NCI-H510A (cell line): ENCODE measurements around the gene CYYR1.

Experiments used
- DNase-seq: peaks from one replicate; lab custom pipeline; 2025; lab: John Stamatoyannopoulos, UW

CYYR1 gene

GRCh38 chr21:26572702-26573381, at the start of gene CYYR1:
TSS of gene CYYR1 (minus strand) at chr21:26573286. CDS start at chr21:26572940, 346 bp downstream.
- DNase-seq = no peak

GRCh38 chr21:26617176-26617575, 44.1 kb upstream of the CYYR1 start:
- no peak for DNase-seq

DNA sequence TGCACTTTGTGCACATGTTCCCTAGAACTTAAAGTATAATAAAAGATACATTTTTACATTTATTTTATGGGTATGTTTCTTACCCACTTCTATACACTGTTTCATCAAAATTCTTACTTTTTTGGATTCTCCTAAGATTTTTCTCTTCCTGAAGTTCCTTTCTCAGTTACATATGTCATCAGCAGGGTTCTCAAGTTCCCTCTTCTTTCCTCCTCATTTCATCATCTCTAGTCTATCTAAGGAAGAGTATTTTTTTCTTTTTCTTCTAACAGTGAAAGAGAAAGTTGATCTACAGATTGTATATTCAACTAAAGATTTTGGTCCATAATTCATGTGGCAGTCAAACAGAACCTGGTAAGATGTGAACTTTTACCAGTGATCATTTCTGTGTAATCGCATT, 41.2 kb upstream of the CYYR1 start:
- DNase-seq = no peak

DNA sequence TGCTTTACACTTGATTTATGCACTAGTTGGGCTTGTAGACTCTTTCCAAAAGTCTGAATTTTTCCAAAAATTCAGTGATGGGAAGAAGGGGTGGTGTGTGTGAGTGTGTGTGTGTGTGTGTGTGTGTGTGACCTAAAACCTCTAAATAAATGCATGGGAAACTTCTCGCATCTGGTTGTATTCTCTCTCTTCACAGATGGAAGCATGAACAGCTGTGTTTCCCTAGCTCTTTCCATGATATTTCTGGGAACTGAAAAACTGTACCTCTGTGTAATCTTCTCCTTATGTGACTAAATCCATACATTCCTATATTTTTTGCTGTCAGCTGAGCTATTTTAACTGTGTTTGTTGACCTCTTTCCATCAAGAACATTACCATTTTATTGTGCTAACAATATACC, 26.2 kb upstream of the CYYR1 start:
- DNase-seq = no peak

- no peak for DNase-seq
Observed at GRCh38 chr21:26597981-26598380, 24.9 kb upstream of the CYYR1 start.

DNA sequence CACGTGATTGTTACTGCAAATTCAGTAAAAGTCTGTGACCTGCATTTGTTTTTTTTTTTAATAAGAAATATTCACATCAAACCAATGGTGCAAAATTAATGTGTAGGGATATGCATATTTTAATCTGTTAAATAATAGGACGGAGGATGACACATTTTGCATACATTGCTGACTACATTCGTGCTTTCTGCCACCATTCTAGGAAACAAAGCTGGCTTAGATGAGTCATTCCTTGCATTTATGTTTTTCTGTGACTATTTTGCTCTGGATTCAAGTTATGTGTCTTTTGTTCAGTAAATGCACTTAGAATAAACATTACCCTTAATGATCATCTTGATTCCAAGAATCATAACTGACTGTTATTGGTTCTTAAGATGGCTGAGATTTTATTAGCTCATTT, 23.9 kb upstream of the CYYR1 start:
- no peak for DNase-seq

DNA sequence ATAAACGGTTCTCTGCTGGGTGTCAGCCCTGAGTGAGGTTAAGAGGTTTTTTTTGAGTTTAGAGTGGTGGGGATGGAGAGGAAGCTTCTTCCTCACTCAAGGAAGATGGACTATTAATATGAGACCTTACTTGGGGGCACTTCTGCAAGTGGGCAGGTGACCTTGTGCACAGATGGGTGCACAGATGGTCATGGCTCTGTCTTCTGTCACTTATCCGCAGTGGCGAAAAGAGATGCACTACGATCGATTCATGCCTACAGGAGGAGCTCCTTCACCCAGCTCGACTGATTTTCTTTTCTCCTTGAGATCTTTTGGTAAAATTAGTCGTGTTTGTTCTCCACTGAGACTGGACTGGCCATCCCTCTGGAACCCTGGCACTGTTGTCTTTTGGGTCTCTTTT, 22.9 kb upstream of the CYYR1 start:
- DNase-seq = no peak

DNA sequence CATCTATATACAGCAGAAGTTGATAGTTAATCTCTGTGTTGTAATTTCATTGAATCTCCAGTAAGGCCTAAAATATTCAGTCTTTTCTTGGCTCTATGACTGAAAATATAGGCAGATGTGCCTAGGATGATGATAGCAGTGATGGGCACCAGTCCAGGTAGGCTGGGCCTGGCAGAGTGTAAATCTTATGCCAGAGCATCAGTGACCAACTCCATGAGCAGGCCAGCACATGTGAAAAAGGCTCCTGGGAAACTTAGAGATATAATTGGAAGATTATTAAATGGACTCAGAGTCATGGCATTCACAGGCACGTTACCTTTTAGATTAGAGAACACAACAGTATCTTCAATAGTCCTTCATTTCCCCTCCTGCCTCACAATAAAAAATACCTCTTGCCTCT, 20.7 kb upstream of the CYYR1 start:
- DNase-seq = no peak

GRCh38 chr21:26591543-26591942, 18.5 kb upstream of the CYYR1 start:
- DNase-seq = no peak

DNA sequence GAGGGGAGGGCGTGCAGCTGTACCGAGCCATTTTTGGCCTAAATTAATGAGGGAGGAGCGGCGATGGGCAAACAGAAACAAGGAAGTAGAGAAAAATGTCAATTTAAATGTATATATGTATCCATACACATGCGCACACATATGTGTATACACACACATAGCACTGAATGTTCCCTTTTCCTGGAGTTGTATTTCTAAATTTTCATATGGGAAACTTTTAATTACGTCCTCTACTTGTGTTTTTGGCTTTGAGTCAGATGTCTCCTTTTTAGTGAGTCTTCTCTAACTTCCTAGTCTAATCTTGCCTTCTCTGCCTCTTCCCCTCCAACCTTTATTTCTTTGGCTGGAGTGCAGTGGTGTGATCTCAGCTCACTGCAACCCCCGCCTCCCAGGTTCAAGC, 15.4 kb upstream of the CYYR1 start:
- DNase-seq = no peak

DNA sequence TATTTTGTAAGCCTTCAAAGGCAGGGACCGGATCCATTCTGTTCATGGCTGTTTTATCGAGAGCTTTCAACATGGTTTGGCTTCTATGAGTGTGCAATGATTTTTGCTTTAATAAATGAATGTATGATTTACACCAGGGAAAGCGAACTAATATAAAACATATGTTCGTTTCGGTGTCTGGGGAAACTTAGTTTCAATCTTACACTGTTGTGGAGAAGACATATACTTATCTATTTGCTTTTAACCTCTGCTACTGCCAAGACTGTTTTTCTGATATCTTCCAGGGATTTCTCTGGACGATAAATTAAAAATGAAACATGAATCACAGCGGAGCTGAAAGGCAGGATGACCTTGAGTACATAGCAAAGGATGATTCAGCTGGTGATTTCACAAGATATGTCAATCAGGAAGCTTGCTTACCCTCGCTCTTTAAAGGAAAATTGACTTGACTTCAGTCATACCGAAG, 14.7 kb upstream of the CYYR1 start:
- DNase-seq = no peak

DNA sequence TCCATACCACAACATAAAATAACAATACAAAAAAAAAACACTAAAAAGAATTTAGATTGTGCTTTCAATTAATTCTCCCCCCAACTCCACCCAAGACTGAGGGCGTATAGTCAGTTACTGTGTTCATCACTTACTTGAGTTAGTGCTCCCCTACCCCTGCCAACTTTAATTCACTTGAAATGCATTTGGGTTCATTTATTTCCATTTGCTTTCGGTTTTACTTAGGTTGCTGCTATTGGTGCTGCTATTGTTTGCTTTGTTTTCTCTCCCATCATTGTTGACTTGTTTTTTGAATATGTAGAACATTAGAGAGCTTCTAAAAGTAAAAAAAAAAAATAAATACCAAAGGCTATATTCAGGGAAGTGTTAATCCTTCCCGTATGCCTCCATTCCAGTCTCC, 10.7 kb upstream of the CYYR1 start:
- no peak for DNase-seq

GRCh38 chr21:26581818-26582217, 8.7 kb upstream of the CYYR1 start:
- no peak for DNase-seq

GRCh38 chr21:26572076-26572701, 897 bp downstream of the CYYR1 start:
- DNase-seq = no peak

GRCh38 chr21:26570203-26570602, 2.9 kb downstream of the CYYR1 start:
- no peak for DNase-seq

- no peak for DNase-seq
Observed at GRCh38 chr21:26565546-26565945, 7.5 kb downstream of the CYYR1 start.

DNA sequence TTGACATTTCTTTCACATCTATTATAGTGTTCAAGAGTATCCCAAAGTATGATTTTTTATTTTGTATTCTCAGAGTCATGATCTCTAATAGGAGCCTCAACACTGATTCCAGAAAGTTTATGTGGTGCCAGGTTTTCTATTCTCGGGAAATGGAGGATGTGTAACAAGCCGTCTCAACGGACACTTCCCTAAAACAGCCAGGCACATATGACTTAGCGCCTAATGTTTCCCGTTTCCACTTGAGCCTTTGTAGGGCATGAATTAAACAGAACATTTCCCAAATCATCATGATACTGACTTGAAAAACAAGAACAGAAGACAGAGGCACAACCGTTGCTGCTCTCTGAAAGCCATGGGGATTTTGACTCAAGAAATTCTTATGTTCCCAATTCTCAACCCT, 8.0 kb downstream of the CYYR1 start:
- DNase-seq = no peak

- DNase-seq = no peak
Observed at GRCh38 chr21:26563856-26564503, 9.1 kb downstream of the CYYR1 start.

DNA sequence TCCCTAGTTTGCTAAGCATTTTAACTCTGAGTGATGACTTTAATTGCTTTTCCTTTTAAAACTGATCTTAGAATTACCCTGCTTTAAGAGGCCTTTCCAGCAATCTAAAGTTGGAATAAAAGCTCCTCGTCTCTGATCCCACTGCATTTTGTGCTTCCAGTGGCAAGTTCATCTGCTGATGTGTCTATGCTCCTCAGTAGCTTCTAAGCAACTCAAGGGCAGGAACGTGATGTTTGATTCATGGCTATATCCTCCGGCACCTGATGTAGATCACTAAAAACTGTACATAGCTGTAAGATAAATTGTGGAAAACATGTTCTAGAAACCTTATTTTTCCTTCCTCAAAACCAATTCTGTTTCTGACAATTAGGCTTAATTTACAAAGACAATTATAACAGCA, 12.5 kb downstream of the CYYR1 start:
- no peak for DNase-seq

DNA sequence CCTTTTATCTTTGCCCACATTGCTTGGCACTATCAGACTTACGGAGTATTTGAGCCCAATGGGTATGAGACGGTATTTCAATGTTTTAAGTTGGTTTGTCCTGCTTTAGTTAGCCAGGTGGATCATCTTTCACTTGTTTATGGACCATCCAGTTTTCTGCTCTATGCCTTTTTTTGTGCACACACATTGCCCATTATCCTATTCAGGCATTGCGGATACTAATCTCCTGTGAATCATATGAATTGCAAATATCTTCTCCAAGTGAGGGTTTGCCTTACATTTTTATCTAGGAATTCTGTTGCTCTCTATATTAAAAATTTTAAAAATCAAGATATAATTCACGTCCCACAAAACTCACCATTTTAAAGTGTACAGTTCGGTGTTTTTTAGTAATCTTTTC, 14.0 kb downstream of the CYYR1 start:
- DNase-seq = no peak

DNA sequence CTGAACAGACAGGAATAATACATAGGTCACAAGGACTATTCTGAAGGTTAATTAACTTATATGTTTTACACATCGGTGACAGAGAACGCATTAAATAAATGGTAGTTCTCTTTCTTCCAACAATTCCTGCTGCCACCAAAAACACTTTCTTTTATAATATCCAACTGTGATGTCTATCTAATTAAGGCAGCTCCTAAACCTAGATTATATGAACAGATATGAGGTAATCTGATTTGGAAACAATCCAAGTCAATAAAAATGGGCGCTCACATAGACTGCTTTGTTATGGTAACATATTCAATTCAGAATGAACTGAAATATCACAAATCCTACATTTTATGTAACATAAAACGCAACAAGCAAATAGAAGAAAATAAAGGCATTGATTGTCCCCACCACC, 16.0 kb downstream of the CYYR1 start:
- no peak for DNase-seq

GRCh38 chr21:26555540-26556146, 17.4 kb downstream of the CYYR1 start:
- DNase-seq = no peak

- no peak for DNase-seq
Observed at GRCh38 chr21:26554365-26554764, 18.7 kb downstream of the CYYR1 start.
